Measurements from ENCODE around the gene CHRNA1. TPM values are rescaled to one million over a fixed set of nuclear protein-coding genes. Genes with fewer than 3 reads are reported as not detected.

Gene CHRNA1
- total and polyA plus RNA-seq, 2 of the 13 experiments (the other 11 are each of a cell fraction or from before 2014, with no cell fraction given) = not detected

DNA sequence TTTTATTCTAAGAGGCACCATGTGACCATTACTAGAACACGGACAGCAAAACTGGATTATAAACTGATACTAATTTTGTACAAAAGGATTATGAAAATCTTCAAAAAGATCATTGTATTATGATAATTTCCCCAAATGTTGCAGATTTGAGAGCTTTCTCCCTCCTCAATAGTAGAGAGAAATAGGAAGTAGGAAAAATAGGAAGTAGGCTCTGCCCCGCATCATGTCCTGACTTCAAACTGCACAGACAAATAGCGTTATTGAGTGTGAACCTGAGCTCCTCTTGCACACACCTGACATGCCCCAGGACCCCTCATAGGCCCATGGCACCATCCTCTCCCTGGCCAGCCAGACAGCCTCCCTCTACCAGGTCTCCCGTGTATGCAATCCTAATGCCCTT is 25.4 kb downstream of the CHRNA1 start (continued):
- TF ChIP-seq ZNF142 (CRISPR knock-in tag; IDR thresholded peaks at IDR 0.05) (no peak), SNRNP70 (IDR thresholded peaks at IDR 0.05; ENCODE audit: low read depth, low read length) (no peak), ELF3 (CRISPR knock-in tag; IDR thresholded peaks at IDR 0.05) (no peak), ZNF766 (CRISPR knock-in tag; IDR thresholded peaks at IDR 0.05; ENCODE audit: borderline replicate concordance) (no peak), TP53 (CRISPR knock-in tag; conservative IDR thresholded peaks at IDR 0.05) (no peak), TBP (CRISPR knock-in tag; IDR thresholded peaks at IDR 0.05) (no peak), HNRNPH1 (optimal IDR thresholded peaks at IDR 0.05; ENCODE audit: low read depth, low read length) (no peak), KDM3A (CRISPR knock-in tag; IDR thresholded peaks at IDR 0.05; ENCODE audit: low read depth) (no peak)
- TF ChIP-seq, protein P1, sequence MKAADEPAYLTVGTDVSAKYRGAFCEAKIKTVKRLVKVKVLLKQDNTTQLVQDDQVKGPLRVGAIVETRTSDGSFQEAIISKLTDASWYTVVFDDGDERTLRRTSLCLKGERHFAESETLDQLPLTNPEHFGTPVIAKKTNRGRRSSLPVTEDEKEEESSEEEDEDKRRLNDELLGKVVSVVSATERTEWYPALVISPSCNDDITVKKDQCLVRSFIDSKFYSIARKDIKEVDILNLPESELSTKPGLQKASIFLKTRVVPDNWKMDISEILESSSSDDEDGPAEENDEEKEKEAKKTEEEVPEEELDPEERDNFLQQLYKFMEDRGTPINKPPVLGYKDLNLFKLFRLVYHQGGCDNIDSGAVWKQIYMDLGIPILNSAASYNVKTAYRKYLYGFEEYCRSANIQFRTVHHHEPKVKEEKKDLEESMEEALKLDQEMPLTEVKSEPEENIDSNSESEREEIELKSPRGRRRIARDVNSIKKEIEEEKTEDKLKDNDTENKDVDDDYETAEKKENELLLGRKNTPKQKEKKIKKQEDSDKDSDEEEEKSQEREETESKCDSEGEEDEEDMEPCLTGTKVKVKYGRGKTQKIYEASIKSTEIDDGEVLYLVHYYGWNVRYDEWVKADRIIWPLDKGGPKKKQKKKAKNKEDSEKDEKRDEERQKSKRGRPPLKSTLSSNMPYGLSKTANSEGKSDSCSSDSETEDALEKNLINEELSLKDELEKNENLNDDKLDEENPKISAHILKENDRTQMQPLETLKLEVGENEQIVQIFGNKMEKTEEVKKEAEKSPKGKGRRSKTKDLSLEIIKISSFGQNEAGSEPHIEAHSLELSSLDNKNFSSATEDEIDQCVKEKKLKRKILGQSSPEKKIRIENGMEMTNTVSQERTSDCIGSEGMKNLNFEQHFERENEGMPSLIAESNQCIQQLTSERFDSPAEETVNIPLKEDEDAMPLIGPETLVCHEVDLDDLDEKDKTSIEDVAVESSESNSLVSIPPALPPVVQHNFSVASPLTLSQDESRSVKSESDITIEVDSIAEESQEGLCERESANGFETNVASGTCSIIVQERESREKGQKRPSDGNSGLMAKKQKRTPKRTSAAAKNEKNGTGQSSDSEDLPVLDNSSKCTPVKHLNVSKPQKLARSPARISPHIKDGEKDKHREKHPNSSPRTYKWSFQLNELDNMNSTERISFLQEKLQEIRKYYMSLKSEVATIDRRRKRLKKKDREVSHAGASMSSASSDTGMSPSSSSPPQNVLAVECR (CRISPR knock-in tag; IDR thresholded peaks at IDR 0.05; ENCODE audit: borderline replicate concordance) = no peak
- TF ChIP-seq, protein P2, sequence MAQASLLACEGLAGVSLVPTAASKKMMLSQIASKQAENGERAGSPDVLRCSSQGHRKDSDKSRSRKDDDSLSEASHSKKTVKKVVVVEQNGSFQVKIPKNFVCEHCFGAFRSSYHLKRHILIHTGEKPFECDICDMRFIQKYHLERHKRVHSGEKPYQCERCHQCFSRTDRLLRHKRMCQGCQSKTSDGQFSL (CRISPR knock-in tag; IDR thresholded peaks at IDR 0.05) = no peak
